A549 (cell line): ENCODE measurements around the gene JADE3. TPM values are rescaled to one million over a fixed set of nuclear protein-coding genes. Genes with fewer than 3 reads are reported as not detected.
A peak's percentile ranks its signal among the peaks of the same experiment; 100 is the strongest.

Experiments used
- ATAC-seq, 2 experiments: fragments of 200-7000 bp in 1 of 2; fragments of >200 bp in 1 of 2; cut with Nextera tagmentation in 1 of 2; cut with Tn5 transposase in 1 of 2; 3 replicates each; pipeline versions ENCODE4 v1.8.0 to v1.9.1; 2018 to 2020; ENCODE audit warnings: mild to moderate bottlenecking in 1 of 2, moderate library complexity in 1 of 2
- CTCF ChIA-PET: fragments of 300-600 bp; sonication (Branson Sonifier 250); formaldehyde crosslinking; extraction: SDS; loops from one replicate; lab custom pipeline; 2021; ENCODE audit warnings: antibody characterized with exemption, inconsistent platforms; lab: Yijun Ruan, JAX
- POLR2A ChIA-PET: fragments of 350-600 bp; formaldehyde crosslinking; extraction: SDS; loops from one replicate; lab custom pipeline; 2021; ENCODE audit warnings: antibody characterized with exemption, inconsistent platforms; lab: Yijun Ruan, JAX
- DNase-seq, 2 experiments: peaks; one replicate each; pipeline versions ENCODE4 v3.0.0 to v3.0.0-alpha.2; 2011 to 2016; ENCODE audit warnings: low read depth in 1 of 2, low spot score in 1 of 2
- FAIRE-seq: peaks from 2 replicates; lab custom pipeline; 2011; peaks lifted over from hg19 to GRCh38; lab: Jason Lieb, UNC
- H3K27ac ChIP-seq, 2 experiments: fragments of >200 bp; sonication (Bioruptor Twin); formaldehyde crosslinking; 3 replicates each; pipeline ENCODE4 v1.5.1; 2016 to 2017
- H3K4me1 ChIP-seq: fragments of >200 bp; sonication (Bioruptor Twin); formaldehyde crosslinking; 3 replicates; pipeline ENCODE4 v1.6.1; 2016
- H3K4me2 ChIP-seq: fragments of >200 bp; sonication (Bioruptor Twin); formaldehyde crosslinking; 3 replicates; pipeline ENCODE4 v1.6.1; 2016
- H3K4me3 ChIP-seq: fragments of >200 bp; sonication (Bioruptor Twin); formaldehyde crosslinking; 3 replicates; pipeline ENCODE4 v1.5.1; 2016
- H3K9me3 ChIP-seq: fragments of >200 bp; sonication (Bioruptor Twin); formaldehyde crosslinking; 3 replicates; pipeline ENCODE4 v1.6.1; 2016
- CBX2 ChIP-seq: fragments of 200-600 bp; sonication (generic); IDR thresholded peaks from 2 replicates; pipeline ENCODE4 v1.6.1; 2016; ENCODE audit warnings: low read depth, mild to moderate bottlenecking, borderline replicate concordance
- CEBPB ChIP-seq, 2 experiments: fragments of >200 bp in 1 of 2; sonication (Bioruptor Twin) in 1 of 2; formaldehyde crosslinking in 1 of 2; IDR thresholded peaks; 2 replicates each; pipeline ENCODE4 v1.6.1; 2012 to 2016
- CHD2 ChIP-seq: fragments of 150-350 bp; IDR thresholded peaks from 2 replicates; pipeline ENCODE4 v1.6.1; 2014; ENCODE audit warnings: low read length; ENCODE audit not compliant: partially characterized antibody
- FOSB ChIP-seq: fragments of 250-450 bp; sonication (Bioruptor Pico); IDR thresholded peaks from 2 replicates; pipeline ENCODE4 v1.5.0; 2020; ENCODE audit warnings: mild to moderate bottlenecking, moderate library complexity
- HDAC2 ChIP-seq: fragments of 200-600 bp; sonication (generic); IDR thresholded peaks from 2 replicates; pipeline ENCODE4 v1.6.1; 2016
- HES2 ChIP-seq: fragments of >200 bp; sonication (Bioruptor Twin); formaldehyde crosslinking; IDR thresholded peaks from 2 replicates; pipeline ENCODE4 v1.6.1; 2016
- HOXA7 ChIP-seq: fragments of 250-450 bp; sonication (Bioruptor Pico); IDR thresholded peaks from 2 replicates; pipeline ENCODE4 v1.5.0; 2020; ENCODE audit warnings: mild to moderate bottlenecking, moderate library complexity
- JUNB ChIP-seq: fragments of >200 bp; sonication (Bioruptor Twin); formaldehyde crosslinking; IDR thresholded peaks from 2 replicates; pipeline ENCODE4 v1.6.1; 2016
- MAFK ChIP-seq: fragments of 450-650 bp; IDR thresholded peaks from 2 replicates; pipeline ENCODE4 v1.6.1; 2014; ENCODE audit not compliant: partially characterized antibody
- MAX ChIP-seq: IDR thresholded peaks from 2 replicates; pipeline ENCODE4 v1.6.1; 2012
- MAZ ChIP-seq: fragments of 150-350 bp; IDR thresholded peaks from 2 replicates; pipeline ENCODE4 v1.6.1; 2014; ENCODE audit warnings: antibody characterized with exemption, low read depth, low read length, borderline replicate concordance
- MYC ChIP-seq: IDR thresholded peaks from 2 replicates; pipeline ENCODE4 v1.6.1; 2012; ENCODE audit warnings: mild to moderate bottlenecking, inconsistent platforms, low read length, improper control_type of control experiment, borderline replicate concordance
- NFE2L2 ChIP-seq: fragments of 150-350 bp; conservative IDR thresholded peaks from 2 replicates; pipeline ENCODE4 v1.6.1; 2014; ENCODE audit warnings: low read length
- NR3C1 ChIP-seq: fragments of >200 bp; sonication (Bioruptor Twin); formaldehyde crosslinking; IDR thresholded peaks from 3 replicates; pipeline ENCODE4 v1.6.1; 2017
- PHF8 ChIP-seq: fragments of 200-600 bp; sonication (generic); IDR thresholded peaks from 2 replicates; pipeline ENCODE4 v1.6.1; 2016; ENCODE audit warnings: low read depth, mild to moderate bottlenecking, antibody characterized with exemption, moderate library complexity, borderline replicate concordance
- RCOR1 ChIP-seq: fragments of 150-350 bp; IDR thresholded peaks from 2 replicates; pipeline ENCODE4 v1.6.1; 2014; ENCODE audit warnings: antibody characterized with exemption, low read length, low read depth
- REST ChIP-seq: fragments of 200-600 bp; sonication (generic); IDR thresholded peaks from 2 replicates; pipeline ENCODE4 v1.6.1; 2016; ENCODE audit warnings: antibody characterized with exemption, mild to moderate bottlenecking, moderate library complexity
- RFX5 ChIP-seq: fragments of 450-650 bp; IDR thresholded peaks from 2 replicates; pipeline ENCODE4 v1.7.1; 2014; ENCODE audit warnings: antibody characterized with exemption, mild to moderate bottlenecking, moderate library complexity
- SREBF2 ChIP-seq: fragments of 450-650 bp; IDR thresholded peaks from 2 replicates; pipeline ENCODE4 v1.6.1; 2014; ENCODE audit warnings: mild to moderate bottlenecking, moderate library complexity
- TP53 ChIP-seq: fragments of 250-450 bp; sonication (Bioruptor Pico); IDR thresholded peaks from 2 replicates; pipeline ENCODE4 v1.5.0; 2021; ENCODE audit warnings: mild to moderate bottlenecking, moderate library complexity
- USF2 ChIP-seq: fragments of 450-650 bp; IDR thresholded peaks from 2 replicates; pipeline ENCODE4 v1.6.1; 2014; ENCODE audit warnings: antibody characterized with exemption
- ZFP36 ChIP-seq: fragments of 450-650 bp; IDR thresholded peaks from 2 replicates; pipeline ENCODE4 v1.6.1; 2014; ENCODE audit warnings: borderline replicate concordance; ENCODE audit not compliant: partially characterized antibody
- WGBS: methylation state at CpG from one replicate; pipeline ENCODE4 v1.1.6; 2017; ENCODE audit errors: missing lambda C conversion rate; 5-methylcytosine and 5-hydroxymethylcytosine counted together
- polyA plus RNA-seq, 4 experiments: library from polyadenylated mRNA; depleted of rRNA in 3 of 4; stranded (reverse); fragments of >200 nt; fragmentation: RNase III in 1 of 4; extraction: RNeasy Plus Mini Kit Qiagen cat#74134 plus additional on column Dnase treatment in 1 of 4; gene quantifications; 2 replicates in 3 of 4; 3 replicates in 1 of 4; pipeline ENCODE4 v1.2.3, GENCODE V29; 2011 to 2017

Gene JADE3
- polyA plus RNA-seq, 2 of the 4 experiments (the other 2 are of a cell fraction): 10.6 to 19.8 TPM

GRCh38 chrX:46992070-46992469 is 79.8 kb downstream of the JADE3 start (continued):
- TF ChIP-seq TP53 (CRISPR knock-in tag): no peak
- TF ChIP-seq PHF8: no peak

GRCh38 chrX:46994096-46994495 is 81.9 kb downstream of the JADE3 start:
- POLR2A ChIA-PET: no interaction called here
- FAIRE-seq: no peak

GRCh38 chrX:47012131-47012530 is 99.9 kb downstream of the JADE3 start:
- POLR2A ChIA-PET: no interaction called here
- Histone ChIP-seq H3K9me3 (no peaks in the 10 kb centered on the region), H3K4me2 (no peak overlapping the region), H3K27ac (no peak overlapping the region), H3K4me3 (no peak overlapping the region), H3K4me1 (no peaks in the 10 kb centered on the region)
- ATAC-seq: no peak
- TF ChIP-seq HDAC2 (no peak), CEBPB (IDR thresholded peaks at IDR 0.05) (no peak), REST (no peak), NR3C1 (no peak), USF2 (no peak), MAX (no peak), CBX2 (no peak), FOSB (CRISPR knock-in tag) (no peak)
- DNase-seq: no peak
- WGBS: 95% methylated on average over 4 of the region's 4 CpGs
- FAIRE-seq: no peak
- CTCF ChIA-PET: interaction anchor here (3.3 kb wide), 1 partner anchor 19 kb away, joined by 8 read pairs; no protein-coding TSS in a partner anchor

More at GRCh38 chrX:46994096-46994495, 81.9 kb downstream of the JADE3 start:
- Histone ChIP-seq H3K4me1 (no peaks in the 10 kb centered on the region), H3K27ac (no peak overlapping the region), H3K4me3 (no peak overlapping the region), H3K9me3 (no peaks in the 10 kb centered on the region), H3K4me2 (no peak overlapping the region)
- ATAC-seq: no peak
- no peak for DNase-seq
- CTCF ChIA-PET: interaction anchor here (1.4 kb wide), 1 partner anchor 17 kb away, joined by 3 read pairs; no protein-coding TSS in a partner anchor
- TF ChIP-seq RCOR1 (no peak), NR3C1 (no peak), SREBF2 (no peak), HES2 (no peak), MAFK (no peak), HOXA7 (CRISPR knock-in tag) (no peak), MYC (no peak)

- Histone ChIP-seq H3K4me1 (no peaks in the 10 kb centered on the region), H3K4me3 (no peak overlapping the region), H3K9me3 (no peaks in the 10 kb centered on the region), H3K4me2 (no peak overlapping the region)
- peak; percentile 96 for FAIRE-seq
- POLR2A ChIA-PET: no interaction called here
- TF ChIP-seq ZFP36: no peak
- no peak for TF ChIP-seq SREBF2
- no peak for TF ChIP-seq CHD2
- TF ChIP-seq RFX5: no peak
- TF ChIP-seq JUNB: no peak
- TF ChIP-seq MAFK: no peak
- TF ChIP-seq MAZ: no peak
- no peak for TF ChIP-seq NFE2L2
- TF ChIP-seq, all 56 proteins: peak for 0
- no peak for ATAC-seq
- CTCF ChIA-PET: interaction anchor here (1.0 to 3.1 kb wide), 3 partner anchors 68 to 113 kb away, joined by 3 to 12 read pairs (median 3); no protein-coding TSS in a partner anchor
- no peak overlapping the region for H3K27ac ChIP-seq
- DNase-seq: no peak
Observed at GRCh38 chrX:47026198-47026597, 114.0 kb downstream of the JADE3 start.
